Uterus (tissue), 2 donors: Measurements from ENCODE around the gene C2orf92.

Experiments
- POLR2A ChIP-seq, 2 donors: fragments of 450-650 bp; IDR thresholded peaks; one replicate each; pipeline ENCODE4 v1.6.1; 2016; ENCODE audit warnings: antibody characterized with exemption in 2 of 2, mild to moderate bottlenecking in 1 of 2, moderate library complexity in 1 of 2
- TF ChIP-seq, protein P1 (sequence below), 4 experiments: fragments of 200-600 bp in 2 of 4; fragments of 450-650 bp in 2 of 4; sonication (generic) in 2 of 4; IDR thresholded peaks; one replicate each; pipeline ENCODE4 v1.5.1; 2016 to 2019; ENCODE audit warnings: antibody characterized with exemption in 4 of 4, mild to moderate bottlenecking in 2 of 4, moderate library complexity in 1 of 4

DNA sequence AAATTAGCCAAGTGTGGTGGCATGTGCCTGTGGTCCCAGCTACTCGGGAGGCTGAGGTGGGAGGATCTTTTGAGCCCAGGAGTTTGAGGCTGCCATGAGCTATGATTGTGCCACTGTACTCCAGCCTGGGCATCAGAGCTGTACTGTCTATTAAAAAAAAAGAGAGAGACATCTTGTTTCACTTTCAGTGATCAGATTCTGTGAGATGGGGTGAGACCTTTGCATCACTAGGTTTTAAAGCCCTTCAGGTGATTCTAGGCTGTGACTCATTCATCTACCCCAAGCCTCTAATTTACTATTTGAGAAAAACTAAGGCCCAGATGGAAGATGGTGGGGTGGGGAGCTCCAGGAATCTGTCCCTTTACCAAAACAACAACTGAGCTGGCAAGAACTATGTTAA is 7.1 kb downstream of the C2orf92 start:
- TF ChIP-seq, protein P1, sequence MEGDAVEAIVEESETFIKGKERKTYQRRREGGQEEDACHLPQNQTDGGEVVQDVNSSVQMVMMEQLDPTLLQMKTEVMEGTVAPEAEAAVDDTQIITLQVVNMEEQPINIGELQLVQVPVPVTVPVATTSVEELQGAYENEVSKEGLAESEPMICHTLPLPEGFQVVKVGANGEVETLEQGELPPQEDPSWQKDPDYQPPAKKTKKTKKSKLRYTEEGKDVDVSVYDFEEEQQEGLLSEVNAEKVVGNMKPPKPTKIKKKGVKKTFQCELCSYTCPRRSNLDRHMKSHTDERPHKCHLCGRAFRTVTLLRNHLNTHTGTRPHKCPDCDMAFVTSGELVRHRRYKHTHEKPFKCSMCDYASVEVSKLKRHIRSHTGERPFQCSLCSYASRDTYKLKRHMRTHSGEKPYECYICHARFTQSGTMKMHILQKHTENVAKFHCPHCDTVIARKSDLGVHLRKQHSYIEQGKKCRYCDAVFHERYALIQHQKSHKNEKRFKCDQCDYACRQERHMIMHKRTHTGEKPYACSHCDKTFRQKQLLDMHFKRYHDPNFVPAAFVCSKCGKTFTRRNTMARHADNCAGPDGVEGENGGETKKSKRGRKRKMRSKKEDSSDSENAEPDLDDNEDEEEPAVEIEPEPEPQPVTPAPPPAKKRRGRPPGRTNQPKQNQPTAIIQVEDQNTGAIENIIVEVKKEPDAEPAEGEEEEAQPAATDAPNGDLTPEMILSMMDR (IDR thresholded peaks at IDR 0.05), result no peak
- TF ChIP-seq POLR2A (IDR thresholded peaks at IDR 0.05), result no peak
